ENCODE results near the gene MGLL.

Gene MGLL

GRCh38 chr3:127680146-127680661 is 142.1 kb downstream of the MGLL start:
- H3K4me1 ChIP-seq (ENCODE audit: insufficient read depth, low read length), result no peaks in the 10 kb centered on the region
- no peaks in the 10 kb centered on the region; the same call in 1 of the 2 replicates for H4K20me1 ChIP-seq (ENCODE audit: insufficient read depth, low read length)
- no peak overlapping the region for H3K9ac ChIP-seq (ENCODE audit: low read depth, low read length)
- ATAC-seq (ENCODE audit: insufficient read depth, low read depth), result no peak
- H3K79me2 ChIP-seq (ENCODE audit: insufficient read depth, low read length), result no peaks in the 10 kb centered on the region
- no peaks in the 10 kb centered on the region for H3K9me3 ChIP-seq (ENCODE audit: insufficient read depth, low read length, severe bottlenecking)
- no peak overlapping the region for H3K4me2 ChIP-seq (ENCODE audit: insufficient read depth, low read length)
- no peak overlapping the region for H3K27ac ChIP-seq (ENCODE audit: low read length)
- no peak for DNase-seq
- TF ChIP-seq CTCF (IDR thresholded peaks at IDR 0.05; ENCODE audit: borderline replicate concordance, extremely low read depth, low read length, poor library complexity, severe bottlenecking) (no peak), EZH2 (IDR thresholded peaks at IDR 0.05; ENCODE audit: borderline replicate concordance, low read depth, low read length, severe bottlenecking) (no peak)
- no peaks in the 10 kb centered on the region for H3K27me3 ChIP-seq (ENCODE audit: insufficient read depth, low read length, poor library complexity)
- no peak overlapping the region for H2AFZ ChIP-seq (ENCODE audit: low read depth, low read length)
- peaks cover 30% of the 10 kb centered on the region for H3K36me3 ChIP-seq (ENCODE audit: insufficient read depth, low read length)
- no peak overlapping the region for H3K4me3 ChIP-seq (ENCODE audit: low read depth in 1 of 2, low read length in 2 of 2)

- Histone ChIP-seq H4K20me1 (ENCODE audit: insufficient read depth, low read length) (peaks cover 3% of the 10 kb centered on the region), H3K36me3 (ENCODE audit: insufficient read depth, low read length) (peaks cover 31% of the 10 kb centered on the region), H3K27me3 (ENCODE audit: insufficient read depth, low read length, poor library complexity) (no peaks in the 10 kb centered on the region), H3K9me3 (ENCODE audit: insufficient read depth, low read length, severe bottlenecking) (no peaks in the 10 kb centered on the region), H2AFZ (ENCODE audit: low read depth, low read length) (no peak overlapping the region), H3K27ac (ENCODE audit: low read length) (no peak overlapping the region), H3K4me2 (ENCODE audit: insufficient read depth, low read length) (no peak overlapping the region), H3K79me2 (ENCODE audit: insufficient read depth, low read length) (no peaks in the 10 kb centered on the region; the same call in 1 of the 2 replicates), H3K4me3 (ENCODE audit: low read depth in 1 of 2, low read length in 2 of 2) (no peak overlapping the region), H3K4me1 (ENCODE audit: insufficient read depth, low read length) (no peaks in the 10 kb centered on the region), H3K9ac (ENCODE audit: low read depth, low read length) (no peak overlapping the region)
- no peak for DNase-seq
- no peak for TF ChIP-seq EZH2 (IDR thresholded peaks at IDR 0.05; ENCODE audit: borderline replicate concordance, low read depth, low read length, severe bottlenecking)
- TF ChIP-seq CTCF (IDR thresholded peaks at IDR 0.05; ENCODE audit: borderline replicate concordance, extremely low read depth, low read length, poor library complexity, severe bottlenecking), result no peak
- no peak for ATAC-seq (ENCODE audit: insufficient read depth, low read depth)
Measured at GRCh38 chr3:127679534-127680145, 142.7 kb downstream of the MGLL start.

GRCh38 chr3:127678611-127679533 is 143.4 kb downstream of the MGLL start:
- no peak for ATAC-seq (ENCODE audit: insufficient read depth, low read depth)
- H3K9ac ChIP-seq (ENCODE audit: low read depth, low read length), result no peak overlapping the region
- no peak overlapping the region for H2AFZ ChIP-seq (ENCODE audit: low read depth, low read length)
- H4K20me1 ChIP-seq (ENCODE audit: insufficient read depth, low read length), result peaks cover 3% of the 10 kb centered on the region
- H3K36me3 ChIP-seq (ENCODE audit: insufficient read depth, low read length), result peaks cover 34% of the 10 kb centered on the region
- H3K9me3 ChIP-seq (ENCODE audit: insufficient read depth, low read length, severe bottlenecking), result no peaks in the 10 kb centered on the region
- H3K27me3 ChIP-seq (ENCODE audit: insufficient read depth, low read length, poor library complexity), result no peaks in the 10 kb centered on the region
- no peak overlapping the region for H3K4me2 ChIP-seq (ENCODE audit: insufficient read depth, low read length)
- peaks cover 4% of the 10 kb centered on the region for H3K4me1 ChIP-seq (ENCODE audit: insufficient read depth, low read length)
- no peak for DNase-seq
- H3K79me2 ChIP-seq (ENCODE audit: insufficient read depth, low read length), result no peaks in the 10 kb centered on the region; the same call in 1 of the 2 replicates
- TF ChIP-seq EZH2 (IDR thresholded peaks at IDR 0.05; ENCODE audit: borderline replicate concordance, low read depth, low read length, severe bottlenecking) (no peak), CTCF (IDR thresholded peaks at IDR 0.05; ENCODE audit: borderline replicate concordance, extremely low read depth, low read length, poor library complexity, severe bottlenecking) (no peak)
- H3K27ac ChIP-seq (ENCODE audit: low read length), result no peak overlapping the region
- no peak overlapping the region for H3K4me3 ChIP-seq (ENCODE audit: low read depth in 1 of 2, low read length in 2 of 2)
